Activated CD8-positive, alpha-beta T cell treated with anti-CD3 and anti-CD28 coated beads for 36 hours (primary cell): ENCODE results near the gene NOC4L. TPM values are rescaled to one million over a fixed set of nuclear protein-coding genes. Genes with fewer than 3 reads are reported as not detected.

Experiments
- ATAC-seq: fragments of 200-7000 bp; cut with Tn5 transposase; one replicate; pipeline ENCODE4 v1.10.0; 2021; ENCODE audit warnings: mild to moderate bottlenecking, moderate library complexity
- CTCF ChIA-PET: fragments of 350-600 bp; sonication (Branson Sonifier 250); formaldehyde crosslinking; loops from one replicate; lab custom pipeline; 2021; ENCODE audit warnings: antibody characterized with exemption; lab: Charles Lee
- POLR2A ChIA-PET: fragments of 350-600 bp; sonication (Branson Sonifier 250); formaldehyde crosslinking; loops from one replicate; lab custom pipeline; 2021; ENCODE audit warnings: antibody characterized with exemption; lab: Charles Lee
- DNase-seq: peaks from one replicate; pipeline ENCODE4 v3.0.0-alpha.2; 2020
- H3K27ac Mint-ChIP-seq: one replicate; pipeline ENCODE4 v1.8.0; 2021; ENCODE audit warnings: mild to moderate bottlenecking, mixed read lengths
- H3K27me3 Mint-ChIP-seq: one replicate; pipeline ENCODE4 v1.8.0; 2021; ENCODE audit warnings: mixed read lengths
- H3K36me3 Mint-ChIP-seq: one replicate; pipeline ENCODE4 v1.8.0; 2021; ENCODE audit warnings: low read depth, mixed read lengths
- H3K4me1 Mint-ChIP-seq: one replicate; pipeline ENCODE4 v1.8.0; 2021; ENCODE audit warnings: low read depth, mixed read lengths
- H3K4me3 Mint-ChIP-seq: one replicate; pipeline ENCODE4 v1.8.0; 2021; ENCODE audit warnings: mild to moderate bottlenecking, moderate library complexity, mixed read lengths
- H3K9me3 Mint-ChIP-seq: one replicate; pipeline ENCODE4 v1.8.0; 2021; ENCODE audit warnings: mixed read lengths
- CTCF ChIP-seq: fragments of 200-600 bp; IDR thresholded peaks from one replicate; pipeline ENCODE4 v1.8.0; 2022; ENCODE audit warnings: antibody characterized with exemption, mild to moderate bottlenecking
- intact Hi-C: fragments of 100-400 bp; cut with micrococcal nuclease; formaldehyde crosslinking; loops from one replicate; pipeline ENCODE4 v1.10.0; 2022
- total RNA-seq, 2 experiments: library from RNA; stranded (reverse); gene quantifications; one replicate each; pipeline ENCODE4 v1.2.3, GENCODE V29; 2021

NOC4L gene
- total RNA-seq, 2 experiments from 2014 or later, result 35.6 to 41.2 TPM

- H3K4me1 Mint-ChIP-seq, result no peaks in the 10 kb centered on the region
- no peak overlapping the region for H3K4me3 Mint-ChIP-seq
- CTCF ChIA-PET, result no interaction called here
- no peak for ATAC-seq
- no peak overlapping the region for H3K27ac Mint-ChIP-seq
- no peaks in the 10 kb centered on the region for H3K27me3 Mint-ChIP-seq
- intact Hi-C loops, result no loop called here
- POLR2A ChIA-PET, result no interaction called here
- TF ChIP-seq CTCF, result no peak
- H3K9me3 Mint-ChIP-seq, result no peaks in the 10 kb centered on the region
- DNase-seq, result no peak
- H3K36me3 Mint-ChIP-seq, result peaks cover 20% of the 10 kb centered on the region
Measured at GRCh38 chr12:132115500-132115899, 28.8 kb upstream of the NOC4L start.

GRCh38 chr12:132116709-132117557 is 27.3 kb upstream of the NOC4L start:
- TF ChIP-seq CTCF, result no peak
- H3K27ac Mint-ChIP-seq, result no peak overlapping the region
- H3K4me1 Mint-ChIP-seq, result no peaks in the 10 kb centered on the region
- no peak overlapping the region for H3K4me3 Mint-ChIP-seq
- H3K9me3 Mint-ChIP-seq, result no peaks in the 10 kb centered on the region
- ATAC-seq, result no peak
- H3K27me3 Mint-ChIP-seq, result no peaks in the 10 kb centered on the region
- intact Hi-C loops, result no loop called here
- peaks cover 16% of the 10 kb centered on the region for H3K36me3 Mint-ChIP-seq
- ChIA-PET CTCF (no interaction called here), POLR2A (no interaction called here)
- DNase-seq, result no peak

GRCh38 chr12:132117558-132117875 is 26.7 kb upstream of the NOC4L start:
- peak; percentile 61 for ATAC-seq
- no peak overlapping the region for H3K4me3 Mint-ChIP-seq
- peaks cover 21% of the 10 kb centered on the region for H3K36me3 Mint-ChIP-seq
- DNase-seq, result no peak
- no peak for TF ChIP-seq CTCF
- no peaks in the 10 kb centered on the region for H3K9me3 Mint-ChIP-seq
- no peaks in the 10 kb centered on the region for H3K4me1 Mint-ChIP-seq
- H3K27me3 Mint-ChIP-seq, result no peaks in the 10 kb centered on the region
- POLR2A ChIA-PET, result no interaction called here
- CTCF ChIA-PET, result no interaction called here
- no peak overlapping the region for H3K27ac Mint-ChIP-seq
- intact Hi-C loops, result no loop called here

GRCh38 chr12:132118876-132119275 is 25.4 kb upstream of the NOC4L start:
- intact Hi-C loops, result no loop called here
- Mint-ChIP-seq H3K27me3 (no peaks in the 10 kb centered on the region), H3K4me3 (no peak overlapping the region), H3K9me3 (no peaks in the 10 kb centered on the region), H3K36me3 (peaks cover 16% of the 10 kb centered on the region), H3K4me1 (no peaks in the 10 kb centered on the region), H3K27ac (no peak overlapping the region)
- no peak for TF ChIP-seq CTCF
- ChIA-PET CTCF (no interaction called here), POLR2A (interaction anchor here (0.9 kb wide), 1 partner anchor 9 kb away, joined by 3 read pairs; no protein-coding TSS in a partner anchor)
- ATAC-seq (no peak), DNase-seq (no peak)

- H3K27ac Mint-ChIP-seq, result no peak overlapping the region
- TF ChIP-seq CTCF, result no peak
- ChIA-PET CTCF (no interaction called here), POLR2A (no interaction called here)
- no peaks in the 10 kb centered on the region for H3K9me3 Mint-ChIP-seq
- intact Hi-C loops, result no loop called here
- no peak for DNase-seq
- peaks cover 32% of the 10 kb centered on the region for H3K36me3 Mint-ChIP-seq
- no peaks in the 10 kb centered on the region for H3K4me1 Mint-ChIP-seq
- no peak for ATAC-seq
- H3K27me3 Mint-ChIP-seq, result no peaks in the 10 kb centered on the region
- no peak overlapping the region for H3K4me3 Mint-ChIP-seq
Measured at GRCh38 chr12:132121283-132121682, 23.0 kb upstream of the NOC4L start.
